SK-N-SH treated with all-trans-retinoic acid at 6 μM for 48 hours (cell line): ENCODE measurements around the gene ELMOD3.

Source experiments
- ARNTL ChIP-seq: fragments of 450-650 bp; formaldehyde crosslinking; IDR thresholded peaks from 2 replicates; pipeline ENCODE4 v1.5.0; 2020; ENCODE audit warnings: low read depth, mild to moderate bottlenecking, moderate library complexity, borderline replicate concordance
- BACH2 ChIP-seq: fragments of 250-450 bp; sonication (Bioruptor Pico); IDR thresholded peaks from 2 replicates; pipeline ENCODE4 v1.9.0; 2021; ENCODE audit warnings: mild to moderate bottlenecking, borderline replicate concordance
- ESRRG ChIP-seq: fragments of 250-450 bp; sonication (Bioruptor Pico); IDR thresholded peaks from 2 replicates; pipeline ENCODE4 v1.6.1; 2021; ENCODE audit warnings: mild to moderate bottlenecking
- OSR1 ChIP-seq: fragments of 250-450 bp; sonication (Bioruptor Pico); IDR thresholded peaks from 2 replicates; pipeline ENCODE4 v1.8.0; 2022; ENCODE audit warnings: moderate library complexity, mild to moderate bottlenecking, inconsistent platforms
- RARB ChIP-seq: fragments of 250-450 bp; sonication (Bioruptor Pico); IDR thresholded peaks from 2 replicates; pipeline ENCODE4 v1.8.0; 2021; ENCODE audit warnings: mild to moderate bottlenecking, moderate library complexity
- SNAI2 ChIP-seq: fragments of 250-450 bp; sonication (Bioruptor Pico); IDR thresholded peaks from 2 replicates; pipeline ENCODE4 v1.5.0; 2020; ENCODE audit warnings: mild to moderate bottlenecking, moderate library complexity
- TCF4 ChIP-seq: fragments of 250-450 bp; sonication (Bioruptor Pico); IDR thresholded peaks from 2 replicates; pipeline ENCODE4 v1.8.0; 2021; ENCODE audit warnings: mild to moderate bottlenecking, moderate library complexity, borderline replicate concordance
- ZFP3 ChIP-seq: fragments of 250-450 bp; sonication (Bioruptor Pico); IDR thresholded peaks from 2 replicates; pipeline ENCODE4 v1.5.0; 2020; ENCODE audit warnings: mild to moderate bottlenecking, moderate library complexity
- ZFP30 ChIP-seq: fragments of 450-650 bp; formaldehyde crosslinking; IDR thresholded peaks from 2 replicates; pipeline ENCODE4 v1.5.0; 2022; ENCODE audit warnings: mild to moderate bottlenecking, moderate library complexity
- TF ChIP-seq, protein P1 (sequence below): fragments of 250-450 bp; sonication (Bioruptor Pico); IDR thresholded peaks from 2 replicates; pipeline ENCODE4 v1.8.0; 2020; ENCODE audit warnings: mild to moderate bottlenecking, moderate library complexity, borderline replicate concordance
- TF ChIP-seq, protein P2 (sequence below): fragments of 250-450 bp; sonication (Bioruptor Pico); IDR thresholded peaks from 2 replicates; pipeline ENCODE4 v1.8.0; 2021; ENCODE audit warnings: low read depth, mild to moderate bottlenecking, moderate library complexity, borderline replicate concordance
- TF ChIP-seq, protein P3 (sequence below): fragments of 250-450 bp; sonication (Bioruptor Pico); IDR thresholded peaks from 2 replicates; pipeline ENCODE4 v1.5.1; 2021; ENCODE audit warnings: mild to moderate bottlenecking, moderate library complexity
- TF ChIP-seq, protein P4 (sequence below): fragments of 250-450 bp; sonication (Bioruptor Pico); IDR thresholded peaks from 2 replicates; pipeline ENCODE4 v1.5.0; 2020; ENCODE audit warnings: mild to moderate bottlenecking, moderate library complexity
- TF ChIP-seq, protein P5 (sequence below): fragments of 250-450 bp; sonication (Bioruptor Pico); IDR thresholded peaks from 2 replicates; pipeline ENCODE4 v1.5.1; 2020; ENCODE audit warnings: low read depth, mild to moderate bottlenecking, moderate library complexity

DNA sequence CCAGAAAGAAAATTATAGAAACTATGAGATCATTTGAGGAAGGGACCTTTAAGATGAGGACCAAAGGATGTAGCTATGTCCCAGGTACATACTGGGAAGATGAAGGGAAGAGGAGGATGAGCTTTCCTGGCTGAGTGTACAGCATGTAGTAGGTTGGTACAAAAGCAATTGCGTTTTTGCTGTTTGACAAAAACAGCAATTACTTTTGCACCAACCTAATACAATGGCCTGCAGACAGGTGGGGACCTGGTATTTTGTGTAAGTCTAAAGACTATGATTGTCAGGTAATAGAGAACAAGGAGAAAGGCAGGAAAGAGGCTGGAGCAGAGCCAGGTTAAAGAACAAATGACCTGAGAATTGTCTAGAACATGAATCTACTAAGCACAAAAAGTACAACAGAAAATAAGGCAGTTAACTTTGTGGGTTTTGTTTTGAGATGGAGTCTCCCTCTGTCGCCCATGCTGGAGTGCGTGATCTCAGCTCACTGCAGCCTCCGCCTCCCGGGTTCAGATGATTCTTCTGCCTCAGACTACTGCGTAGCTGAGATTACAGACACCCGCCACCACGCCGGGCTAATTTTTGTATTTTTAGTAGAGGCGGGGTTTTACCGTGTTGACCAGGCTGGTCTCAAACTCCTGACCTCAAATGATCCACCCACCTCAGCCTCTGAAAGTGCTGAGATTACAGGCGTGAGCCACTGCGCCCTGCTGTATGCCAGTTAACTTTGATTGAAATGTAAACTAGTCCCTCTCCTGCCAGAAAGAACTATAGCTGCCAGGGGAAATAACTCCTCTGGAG lies 23.5 kb upstream of the ELMOD3 start:
- TF ChIP-seq, protein P1, sequence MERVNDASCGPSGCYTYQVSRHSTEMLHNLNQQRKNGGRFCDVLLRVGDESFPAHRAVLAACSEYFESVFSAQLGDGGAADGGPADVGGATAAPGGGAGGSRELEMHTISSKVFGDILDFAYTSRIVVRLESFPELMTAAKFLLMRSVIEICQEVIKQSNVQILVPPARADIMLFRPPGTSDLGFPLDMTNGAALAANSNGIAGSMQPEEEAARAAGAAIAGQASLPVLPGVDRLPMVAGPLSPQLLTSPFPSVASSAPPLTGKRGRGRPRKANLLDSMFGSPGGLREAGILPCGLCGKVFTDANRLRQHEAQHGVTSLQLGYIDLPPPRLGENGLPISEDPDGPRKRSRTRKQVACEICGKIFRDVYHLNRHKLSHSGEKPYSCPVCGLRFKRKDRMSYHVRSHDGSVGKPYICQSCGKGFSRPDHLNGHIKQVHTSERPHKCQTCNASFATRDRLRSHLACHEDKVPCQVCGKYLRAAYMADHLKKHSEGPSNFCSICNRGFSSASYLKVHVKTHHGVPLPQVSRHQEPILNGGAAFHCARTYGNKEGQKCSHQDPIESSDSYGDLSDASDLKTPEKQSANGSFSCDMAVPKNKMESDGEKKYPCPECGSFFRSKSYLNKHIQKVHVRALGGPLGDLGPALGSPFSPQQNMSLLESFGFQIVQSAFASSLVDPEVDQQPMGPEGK (CRISPR knock-in tag): no peak
- TF ChIP-seq ARNTL (CRISPR knock-in tag): no peak
- TF ChIP-seq OSR1 (CRISPR knock-in tag): no peak
- TF ChIP-seq ZFP3 (CRISPR knock-in tag): no peak
- TF ChIP-seq, protein P2, sequence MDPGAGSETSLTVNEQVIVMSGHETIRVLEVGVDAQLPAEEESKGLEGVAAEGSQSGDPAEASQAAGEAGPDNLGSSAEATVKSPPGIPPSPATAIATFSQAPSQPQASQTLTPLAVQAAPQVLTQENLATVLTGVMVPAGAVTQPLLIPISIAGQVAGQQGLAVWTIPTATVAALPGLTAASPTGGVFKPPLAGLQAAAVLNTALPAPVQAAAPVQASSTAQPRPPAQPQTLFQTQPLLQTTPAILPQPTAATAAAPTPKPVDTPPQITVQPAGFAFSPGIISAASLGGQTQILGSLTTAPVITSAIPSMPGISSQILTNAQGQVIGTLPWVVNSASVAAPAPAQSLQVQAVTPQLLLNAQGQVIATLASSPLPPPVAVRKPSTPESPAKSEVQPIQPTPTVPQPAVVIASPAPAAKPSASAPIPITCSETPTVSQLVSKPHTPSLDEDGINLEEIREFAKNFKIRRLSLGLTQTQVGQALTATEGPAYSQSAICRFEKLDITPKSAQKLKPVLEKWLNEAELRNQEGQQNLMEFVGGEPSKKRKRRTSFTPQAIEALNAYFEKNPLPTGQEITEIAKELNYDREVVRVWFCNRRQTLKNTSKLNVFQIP (CRISPR knock-in tag): no peak
- TF ChIP-seq TCF4: no peak
- no peak for TF ChIP-seq RARB (CRISPR knock-in tag)
- TF ChIP-seq, protein P3, sequence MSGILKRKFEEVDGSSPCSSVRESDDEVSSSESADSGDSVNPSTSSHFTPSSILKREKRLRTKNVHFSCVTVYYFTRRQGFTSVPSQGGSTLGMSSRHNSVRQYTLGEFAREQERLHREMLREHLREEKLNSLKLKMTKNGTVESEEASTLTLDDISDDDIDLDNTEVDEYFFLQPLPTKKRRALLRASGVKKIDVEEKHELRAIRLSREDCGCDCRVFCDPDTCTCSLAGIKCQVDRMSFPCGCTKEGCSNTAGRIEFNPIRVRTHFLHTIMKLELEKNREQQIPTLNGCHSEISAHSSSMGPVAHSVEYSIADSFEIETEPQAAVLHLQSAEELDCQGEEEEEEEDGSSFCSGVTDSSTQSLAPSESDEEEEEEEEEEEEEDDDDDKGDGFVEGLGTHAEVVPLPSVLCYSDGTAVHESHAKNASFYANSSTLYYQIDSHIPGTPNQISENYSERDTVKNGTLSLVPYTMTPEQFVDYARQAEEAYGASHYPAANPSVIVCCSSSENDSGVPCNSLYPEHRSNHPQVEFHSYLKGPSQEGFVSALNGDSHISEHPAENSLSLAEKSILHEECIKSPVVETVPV (CRISPR knock-in tag): no peak
- TF ChIP-seq ZFP30 (CRISPR knock-in tag): no peak
- TF ChIP-seq, protein P4, sequence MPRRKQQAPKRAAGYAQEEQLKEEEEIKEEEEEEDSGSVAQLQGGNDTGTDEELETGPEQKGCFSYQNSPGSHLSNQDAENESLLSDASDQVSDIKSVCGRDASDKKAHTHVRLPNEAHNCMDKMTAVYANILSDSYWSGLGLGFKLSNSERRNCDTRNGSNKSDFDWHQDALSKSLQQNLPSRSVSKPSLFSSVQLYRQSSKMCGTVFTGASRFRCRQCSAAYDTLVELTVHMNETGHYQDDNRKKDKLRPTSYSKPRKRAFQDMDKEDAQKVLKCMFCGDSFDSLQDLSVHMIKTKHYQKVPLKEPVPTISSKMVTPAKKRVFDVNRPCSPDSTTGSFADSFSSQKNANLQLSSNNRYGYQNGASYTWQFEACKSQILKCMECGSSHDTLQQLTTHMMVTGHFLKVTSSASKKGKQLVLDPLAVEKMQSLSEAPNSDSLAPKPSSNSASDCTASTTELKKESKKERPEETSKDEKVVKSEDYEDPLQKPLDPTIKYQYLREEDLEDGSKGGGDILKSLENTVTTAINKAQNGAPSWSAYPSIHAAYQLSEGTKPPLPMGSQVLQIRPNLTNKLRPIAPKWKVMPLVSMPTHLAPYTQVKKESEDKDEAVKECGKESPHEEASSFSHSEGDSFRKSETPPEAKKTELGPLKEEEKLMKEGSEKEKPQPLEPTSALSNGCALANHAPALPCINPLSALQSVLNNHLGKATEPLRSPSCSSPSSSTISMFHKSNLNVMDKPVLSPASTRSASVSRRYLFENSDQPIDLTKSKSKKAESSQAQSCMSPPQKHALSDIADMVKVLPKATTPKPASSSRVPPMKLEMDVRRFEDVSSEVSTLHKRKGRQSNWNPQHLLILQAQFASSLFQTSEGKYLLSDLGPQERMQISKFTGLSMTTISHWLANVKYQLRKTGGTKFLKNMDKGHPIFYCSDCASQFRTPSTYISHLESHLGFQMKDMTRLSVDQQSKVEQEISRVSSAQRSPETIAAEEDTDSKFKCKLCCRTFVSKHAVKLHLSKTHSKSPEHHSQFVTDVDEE (CRISPR knock-in tag): no peak
- TF ChIP-seq, protein P5, sequence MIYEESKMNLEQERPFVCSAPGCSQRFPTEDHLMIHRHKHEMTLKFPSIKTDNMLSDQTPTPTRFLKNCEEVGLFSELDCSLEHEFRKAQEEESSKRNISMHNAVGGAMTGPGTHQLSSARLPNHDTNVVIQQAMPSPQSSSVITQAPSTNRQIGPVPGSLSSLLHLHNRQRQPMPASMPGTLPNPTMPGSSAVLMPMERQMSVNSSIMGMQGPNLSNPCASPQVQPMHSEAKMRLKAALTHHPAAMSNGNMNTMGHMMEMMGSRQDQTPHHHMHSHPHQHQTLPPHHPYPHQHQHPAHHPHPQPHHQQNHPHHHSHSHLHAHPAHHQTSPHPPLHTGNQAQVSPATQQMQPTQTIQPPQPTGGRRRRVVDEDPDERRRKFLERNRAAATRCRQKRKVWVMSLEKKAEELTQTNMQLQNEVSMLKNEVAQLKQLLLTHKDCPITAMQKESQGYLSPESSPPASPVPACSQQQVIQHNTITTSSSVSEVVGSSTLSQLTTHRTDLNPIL (CRISPR knock-in tag): no peak
- TF ChIP-seq SNAI2 (CRISPR knock-in tag): no peak
- no peak for TF ChIP-seq ESRRG (CRISPR knock-in tag)
- no peak for TF ChIP-seq BACH2
